Left cardiac atrium (tissue), 4 donors: Measurements from ENCODE around the gene FEZF2. TPM values are rescaled to one million over a fixed set of nuclear protein-coding genes. Genes with fewer than 3 reads are reported as not detected.

Experiments used
- ATAC-seq, 2 donors: fragments of 200-7000 bp; cut with Tn5 transposase; one replicate each; pipeline ENCODE4 v1.9.1; 2020; ENCODE audit warnings: mild to moderate bottlenecking in 2 of 2, moderate library complexity in 2 of 2
- DNase-seq: peaks from one replicate; pipeline ENCODE4 v3.0.0-alpha.2; 2020
- intact Hi-C, 2 donors: fragments of 100-400 bp; cut with DNase I; formaldehyde crosslinking; loops; one replicate each; pipeline versions ENCODE4 v1.14.1 to v1.15.1; 2022 to 2023
- total RNA-seq, 2 donors: library from RNA; stranded (reverse); fragmentation: NEBNext Ultra II Directional; extraction: Animal tissue kit (Norgen Biotek cat#: 25700); gene quantifications; one replicate each; pipeline ENCODE4 v1.2.1, GENCODE V29; 2021
- donor health status: DM: no; HTN: yes; CAD: no.
- donor health status: DM: no; HTN: yes; CAD: no; lungs with severe emphysema.
- donor health status: DM: yes; HTN: yes; CAD: no.
- donor health status: Dilated cardiomyopathy.

The FEZF2 gene
- total RNA-seq, 2 donors from 2014 or later, result not detected

GRCh38 chr3:62356356-62356755 is 17.0 kb downstream of the FEZF2 start:
- DNase-seq, result no peak
- ATAC-seq, result no peak
- intact Hi-C loops, result no loop called here

- no peak for ATAC-seq
- no peak for DNase-seq
These were observed 17.6 kb downstream of the FEZF2 start for GRCh38 chr3:62355703-62356102.

GRCh38 chr3:62343755-62344154 is 29.6 kb downstream of the FEZF2 start:
- intact Hi-C loops, result no loop called here
- no peak for ATAC-seq
- DNase-seq, result no peak

More at GRCh38 chr3:62355703-62356102, 17.6 kb downstream of the FEZF2 start:
- intact Hi-C loops, result no loop called here

- intact Hi-C loops, result no loop called here
- DNase-seq (no peak), ATAC-seq (no peak)
These were observed 38.2 kb downstream of the FEZF2 start for GRCh38 chr3:62335196-62335595.

GRCh38 chr3:62332835-62333244 is 40.5 kb downstream of the FEZF2 start:
- intact Hi-C loops, result loop anchor here in 1 of 2 donors (2.0 kb wide), 1 partner anchor 226 kb away; no protein-coding TSS in a partner anchor
- no peak for ATAC-seq
- DNase-seq, result no peak

- intact Hi-C loops, result loop anchor here in 1 of 2 donors (2.0 kb wide), 1 partner anchor 227 kb away; no protein-coding TSS in a partner anchor
- DNase-seq (no peak), ATAC-seq (no peak)
These were observed 41.3 kb downstream of the FEZF2 start for GRCh38 chr3:62332017-62332416.

- ATAC-seq (no peak), DNase-seq (no peak)
- intact Hi-C loops, result no loop called here
These were observed 43.4 kb downstream of the FEZF2 start for GRCh38 chr3:62329971-62330370.

- ATAC-seq (no peak), DNase-seq (no peak)
- intact Hi-C loops, result no loop called here
These were observed 47.5 kb downstream of the FEZF2 start for GRCh38 chr3:62325896-62326295.

- no peak for ATAC-seq
- no peak for DNase-seq
- intact Hi-C loops, result no loop called here
These were observed 50.1 kb downstream of the FEZF2 start for GRCh38 chr3:62323241-62323640.
